Astrocyte (in vitro differentiated cells and primary cell): ENCODE results near the gene SUPT5H. TPM values are rescaled to one million over a fixed set of nuclear protein-coding genes. Genes with fewer than 3 reads are reported as not detected.

Experiments
- DNase-seq: peaks from one replicate; pipeline ENCODE4 v3.0.0-alpha.2; 2010; ENCODE audit warnings: low read depth
- FAIRE-seq: peaks from 2 replicates; lab custom pipeline; 2011; peaks lifted over from hg19 to GRCh38; lab: Jason Lieb, UNC
- H2AFZ ChIP-seq: 2 replicates; pipeline ENCODE4 v1.6.0; 2012; ENCODE audit warnings: low read depth, low read length, inconsistent platforms
- H3K27ac ChIP-seq: 2 replicates; pipeline ENCODE4 v1.5.1; 2011; ENCODE audit warnings: low read depth, low read length, inconsistent platforms
- H3K27me3 ChIP-seq: 2 replicates; pipeline ENCODE4 v1.6.0; 2011; ENCODE audit warnings: low read length, inconsistent platforms; ENCODE audit not compliant: insufficient read depth
- H3K36me3 ChIP-seq: 2 replicates; pipeline ENCODE4 v1.5.1; 2011; ENCODE audit warnings: low read length, inconsistent platforms; ENCODE audit not compliant: insufficient read depth
- H3K4me1 ChIP-seq: 2 replicates; pipeline ENCODE4 v1.5.1; 2011; ENCODE audit warnings: low read length, inconsistent platforms; ENCODE audit not compliant: insufficient read depth
- H3K4me2 ChIP-seq: 2 replicates; pipeline ENCODE4 v1.6.0; 2012; ENCODE audit warnings: low read length, inconsistent platforms
- H3K4me3 ChIP-seq: 2 replicates; pipeline ENCODE4 v1.5.1; 2011; ENCODE audit warnings: low read depth, mild to moderate bottlenecking, low read length, inconsistent platforms; ENCODE audit not compliant: insufficient read depth
- H3K79me2 ChIP-seq: 2 replicates; pipeline ENCODE4 v1.6.0; 2012; ENCODE audit warnings: mild to moderate bottlenecking, low read length, inconsistent platforms; ENCODE audit not compliant: insufficient read depth
- H3K9ac ChIP-seq: 2 replicates; pipeline ENCODE4 v1.6.0; 2012; ENCODE audit warnings: mild to moderate bottlenecking, low read length, inconsistent platforms
- H3K9me3 ChIP-seq: 2 replicates; pipeline ENCODE4 v1.5.1; 2012; ENCODE audit warnings: low read depth, mild to moderate bottlenecking, low read length, inconsistent platforms; ENCODE audit not compliant: insufficient read depth
- H4K20me1 ChIP-seq: 2 replicates; pipeline ENCODE4 v1.6.0; 2012; ENCODE audit warnings: low read length, inconsistent platforms; ENCODE audit not compliant: insufficient read depth
- H3K27ac Mint-ChIP-seq: one replicate; pipeline ENCODE4 v1.8.0; 2021; ENCODE audit warnings: mild to moderate bottlenecking, mixed read lengths; ENCODE audit not compliant: unreplicated experiment
- H3K27me3 Mint-ChIP-seq: one replicate; pipeline ENCODE4 v1.8.0; 2021; ENCODE audit warnings: low read depth, mixed read lengths; ENCODE audit not compliant: unreplicated experiment
- H3K36me3 Mint-ChIP-seq: one replicate; pipeline ENCODE4 v1.8.0; 2021; ENCODE audit warnings: low read depth, mixed read lengths; ENCODE audit not compliant: unreplicated experiment
- H3K4me1 Mint-ChIP-seq: one replicate; pipeline ENCODE4 v1.8.0; 2021; ENCODE audit warnings: low read depth, mixed read lengths; ENCODE audit not compliant: unreplicated experiment
- H3K4me3 Mint-ChIP-seq: one replicate; pipeline ENCODE4 v1.8.0; 2021; ENCODE audit warnings: mild to moderate bottlenecking, moderate library complexity, mixed read lengths; ENCODE audit not compliant: unreplicated experiment
- H3K9me3 Mint-ChIP-seq: one replicate; pipeline ENCODE4 v1.8.0; 2021; ENCODE audit warnings: mild to moderate bottlenecking, mixed read lengths; ENCODE audit not compliant: unreplicated experiment
- CTCF ChIP-seq: IDR thresholded peaks from 2 replicates; pipeline ENCODE4 v1.5.1; 2011; ENCODE audit warnings: low read depth, mild to moderate bottlenecking, inconsistent platforms, low read length, moderate library complexity; ENCODE audit not compliant: insufficient read depth
- EZH2 ChIP-seq: IDR thresholded peaks from 2 replicates; pipeline ENCODE4 v1.6.1; 2012; ENCODE audit warnings: mild to moderate bottlenecking, low read length, inconsistent platforms; ENCODE audit not compliant: insufficient read depth
- total RNA-seq: library from RNA; stranded (reverse); gene quantifications from 2 replicates; pipeline ENCODE4 v1.2.1, GENCODE V29; 2021

SUPT5H gene
- total RNA-seq, 1 donor from 2014 or later: 171 TPM

DNA sequence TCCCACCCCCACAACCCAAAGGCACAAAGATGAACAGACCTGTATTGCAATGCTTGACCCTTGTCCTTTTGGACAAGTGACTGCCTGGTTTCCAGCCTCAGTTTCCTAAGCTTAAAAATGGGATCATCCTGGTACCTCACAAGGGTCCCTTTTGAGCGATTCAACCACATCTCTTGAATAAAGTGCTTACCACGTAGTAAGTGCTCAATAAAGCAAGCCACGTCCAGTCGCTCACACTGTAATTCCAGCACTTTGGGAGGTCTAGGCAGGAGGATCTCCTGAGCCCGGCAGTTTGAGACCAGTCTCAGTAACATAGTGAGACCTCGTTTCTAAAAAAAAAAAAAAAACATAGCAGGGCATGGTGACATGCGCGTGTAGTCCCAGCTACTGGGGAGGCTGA lies 54.5 kb downstream of the SUPT5H start:
- no peaks in the 10 kb centered on the region for H3K36me3 ChIP-seq
- H3K27me3 Mint-ChIP-seq: peaks cover 63% of the 10 kb centered on the region
- H3K4me3 ChIP-seq: no peak overlapping the region
- no peaks in the 10 kb centered on the region for H4K20me1 ChIP-seq
- TF ChIP-seq EZH2: no peak
- no peak for TF ChIP-seq CTCF
- no peak overlapping the region for H3K27ac ChIP-seq
- H3K9ac ChIP-seq: no peak overlapping the region
- peaks cover 2% of the 10 kb centered on the region for H3K36me3 Mint-ChIP-seq
- no peak overlapping the region for H3K4me3 Mint-ChIP-seq
- H3K27me3 ChIP-seq: peaks cover 31% of the 10 kb centered on the region
- H3K4me1 Mint-ChIP-seq: peaks cover 5% of the 10 kb centered on the region
- H3K79me2 ChIP-seq: no peaks in the 10 kb centered on the region
- H2AFZ ChIP-seq: no peak overlapping the region
- H3K4me2 ChIP-seq: no peak overlapping the region
- no peak for DNase-seq
- no peak for FAIRE-seq
- H3K27ac Mint-ChIP-seq: no peak overlapping the region
- H3K4me1 ChIP-seq: peaks cover 11% of the 10 kb centered on the region
- peaks cover 4% of the 10 kb centered on the region for H3K9me3 Mint-ChIP-seq
- no peaks in the 10 kb centered on the region for H3K9me3 ChIP-seq

GRCh38 chr19:39500543-39500942 lies 55.2 kb downstream of the SUPT5H start:
- Mint-ChIP-seq H3K4me1 (peaks cover 5% of the 10 kb centered on the region), H3K9me3 (peaks cover 4% of the 10 kb centered on the region), H3K27ac (no peak overlapping the region), H3K27me3 (peaks cover 67% of the 10 kb centered on the region), H3K36me3 (peaks cover 2% of the 10 kb centered on the region), H3K4me3 (no peak overlapping the region)
- Histone ChIP-seq H3K27me3 (peaks cover 31% of the 10 kb centered on the region), H2AFZ (no peak overlapping the region), H4K20me1 (no peaks in the 10 kb centered on the region), H3K4me3 (no peak overlapping the region), H3K27ac (no peak overlapping the region), H3K36me3 (no peaks in the 10 kb centered on the region), H3K9ac (no peak overlapping the region), H3K4me2 (no peak overlapping the region), H3K79me2 (no peaks in the 10 kb centered on the region), H3K9me3 (no peaks in the 10 kb centered on the region), H3K4me1 (peaks cover 11% of the 10 kb centered on the region)
- TF ChIP-seq CTCF (no peak), EZH2 (no peak)
- no peak for FAIRE-seq
- DNase-seq: no peak

GRCh38 chr19:39501340-39501739 lies 56.0 kb downstream of the SUPT5H start:
- no peaks in the 10 kb centered on the region for H3K79me2 ChIP-seq
- no peaks in the 10 kb centered on the region for H4K20me1 ChIP-seq
- Mint-ChIP-seq H3K9me3 (peaks cover 4% of the 10 kb centered on the region), H3K4me3 (no peak overlapping the region), H3K27me3 (peaks cover 71% of the 10 kb centered on the region), H3K36me3 (peaks cover 2% of the 10 kb centered on the region), H3K27ac (no peak overlapping the region), H3K4me1 (peaks cover 5% of the 10 kb centered on the region)
- H3K36me3 ChIP-seq: no peaks in the 10 kb centered on the region
- no peaks in the 10 kb centered on the region for H3K9me3 ChIP-seq
- TF ChIP-seq CTCF (no peak), EZH2 (no peak)
- FAIRE-seq (no peak), DNase-seq (no peak)
- H3K4me2 ChIP-seq: no peak overlapping the region
- H3K4me3 ChIP-seq: no peak overlapping the region
- H3K4me1 ChIP-seq: peaks cover 11% of the 10 kb centered on the region
- no peak overlapping the region for H3K9ac ChIP-seq
- H3K27me3 ChIP-seq: peaks cover 32% of the 10 kb centered on the region
- H2AFZ ChIP-seq: no peak overlapping the region
- no peak overlapping the region for H3K27ac ChIP-seq
